Stimulated activated CD8-positive, alpha-beta memory T cell treated with anti-CD3 and anti-CD28 coated beads, Interleukin-4, amount 100 ng/mL, for 1 hour (primary cell): Measurements from ENCODE around the gene TAC4.

ENCODE experiments used
- DNase-seq, 2 donors: peaks; one replicate each; pipeline ENCODE4 v3.0.0-alpha.2; 2020; ENCODE audit warnings: low read depth in 2 of 2, low spot score in 1 of 2

TAC4 gene

DNA sequence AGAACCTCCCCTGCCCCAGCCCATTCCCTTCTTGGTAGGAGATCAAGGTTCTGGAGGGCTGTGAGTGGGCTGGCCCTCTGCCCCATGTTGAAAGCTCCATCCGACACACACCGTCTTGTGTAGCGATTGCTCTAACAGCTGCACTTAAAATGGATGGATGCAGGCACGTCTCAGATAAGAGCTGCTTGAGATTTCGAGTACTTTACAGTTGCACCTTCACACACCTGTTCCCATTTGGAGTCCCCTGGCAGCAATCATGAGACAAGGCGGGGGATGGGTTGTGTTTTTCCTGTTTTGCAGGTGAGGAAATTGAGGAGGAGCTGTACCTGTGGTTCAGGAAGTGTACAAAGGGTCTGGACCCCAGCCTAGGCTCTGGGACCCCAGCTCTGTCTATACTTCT, 25.6 kb upstream of the TAC4 start:
- no peak for DNase-seq

DNA sequence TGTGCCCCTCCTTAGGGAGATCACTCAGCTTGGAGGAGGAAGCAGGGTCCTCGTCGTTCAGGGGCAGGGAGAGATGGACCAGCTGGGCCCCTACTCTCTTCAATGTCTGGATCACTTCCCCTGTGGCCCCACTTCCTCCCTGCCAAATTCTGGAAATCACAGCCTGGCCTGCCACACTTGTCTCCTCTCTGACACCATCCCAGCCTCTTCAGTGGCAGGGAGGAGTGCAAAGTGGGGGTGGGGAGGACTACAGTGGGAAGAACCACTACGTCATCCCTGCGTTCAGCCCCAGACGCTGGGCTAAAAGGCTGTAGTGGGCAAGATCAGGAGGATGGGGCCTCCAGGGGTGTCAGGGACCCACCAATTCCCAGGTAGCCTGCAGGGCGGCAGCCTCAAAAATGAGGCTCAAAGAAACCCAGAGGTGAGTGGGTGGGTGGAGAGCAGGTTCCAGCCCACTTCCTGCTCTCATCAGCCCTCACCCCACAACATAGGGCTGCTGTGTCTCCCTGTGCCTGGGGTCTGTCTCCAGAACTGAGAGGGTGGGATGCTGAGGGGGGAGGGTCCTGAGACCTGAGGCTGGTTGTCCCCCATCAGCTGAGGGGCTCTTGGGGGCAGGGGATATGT, 25.0 kb upstream of the TAC4 start:
- DNase-seq: no peak

DNA sequence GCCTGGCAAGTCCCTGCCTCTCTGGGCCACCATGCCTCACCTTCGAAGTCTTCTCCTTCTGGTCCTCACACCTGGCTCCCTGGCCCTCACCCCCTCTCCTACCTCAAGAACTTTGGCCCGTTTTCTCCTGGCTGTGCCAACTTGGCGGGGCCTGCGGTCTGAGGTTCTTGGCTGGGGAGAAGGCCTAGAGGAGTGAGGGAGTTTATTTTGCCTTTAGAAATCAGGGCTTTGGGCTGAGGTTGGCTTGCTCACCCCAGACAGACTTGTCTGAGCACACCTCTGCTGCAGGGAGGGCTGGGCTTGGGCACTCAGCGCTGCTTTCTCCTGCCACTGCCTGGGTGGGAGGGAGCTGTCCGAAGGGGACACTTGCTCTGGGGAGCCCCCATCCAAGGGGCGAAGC, 23.3 kb upstream of the TAC4 start:
- no peak for DNase-seq

DNA sequence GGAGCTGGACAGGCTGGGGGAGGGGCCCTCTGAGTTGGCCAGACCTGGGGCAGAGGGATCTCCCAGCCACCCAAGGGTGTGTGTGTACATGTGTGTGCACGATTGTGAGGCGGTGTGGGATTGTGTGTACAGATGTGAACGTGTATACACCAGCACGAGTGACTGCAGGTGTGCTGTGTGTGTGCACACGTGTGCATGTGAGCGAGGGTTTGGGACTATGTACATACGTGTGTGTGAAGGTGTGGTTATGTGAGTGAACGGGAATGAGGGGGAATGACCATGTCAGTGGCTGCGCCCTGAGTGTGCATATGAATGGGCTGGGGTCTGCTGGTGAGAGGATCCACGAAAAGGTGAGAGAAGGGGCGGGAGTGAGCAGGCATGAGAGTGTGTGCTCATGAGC, 22.4 kb upstream of the TAC4 start:
- DNase-seq: no peak

DNA sequence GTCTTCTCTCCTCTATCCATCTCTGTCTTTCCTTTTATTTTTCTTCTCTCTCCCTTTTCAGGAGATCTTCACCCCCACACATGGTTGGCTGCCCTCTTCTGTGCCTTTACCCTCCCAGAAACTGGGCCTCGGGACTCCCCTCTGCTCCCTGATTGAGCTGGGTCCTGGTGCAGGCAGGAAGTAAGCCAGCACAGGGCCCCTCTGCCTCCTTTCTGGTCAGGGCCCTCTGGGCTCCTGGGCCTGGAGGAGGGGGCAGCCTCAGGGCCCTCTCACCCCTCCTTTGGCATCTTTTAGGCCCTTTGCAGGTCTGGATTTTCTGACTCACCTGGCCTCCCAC, 21.1 kb upstream of the TAC4 start:
- no peak for DNase-seq

DNA sequence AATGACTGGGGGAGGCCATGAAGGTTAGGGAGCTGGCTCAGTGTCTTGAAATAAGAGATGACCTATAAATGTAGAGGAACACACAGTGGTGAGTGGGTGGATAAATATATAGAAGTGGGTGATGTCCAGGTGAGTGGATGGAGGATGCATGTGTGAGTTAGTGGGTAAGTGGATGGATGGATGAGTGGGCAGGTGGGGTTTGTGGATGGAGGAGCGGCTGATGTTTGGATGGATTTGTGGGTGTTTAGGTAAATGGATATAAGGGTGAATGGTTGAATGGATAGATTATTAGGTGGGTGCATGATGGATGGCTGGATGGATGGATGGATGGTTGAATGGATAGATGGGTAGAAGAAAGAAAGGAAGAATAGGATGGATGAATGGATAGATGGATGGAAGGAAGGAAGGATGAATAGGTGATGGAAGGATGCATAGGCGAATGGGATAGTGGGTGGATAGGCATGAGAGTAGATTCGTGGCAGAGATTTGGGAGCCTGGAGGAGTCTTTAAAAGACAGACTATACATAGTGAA, 19.1 kb upstream of the TAC4 start:
- no peak for DNase-seq

DNA sequence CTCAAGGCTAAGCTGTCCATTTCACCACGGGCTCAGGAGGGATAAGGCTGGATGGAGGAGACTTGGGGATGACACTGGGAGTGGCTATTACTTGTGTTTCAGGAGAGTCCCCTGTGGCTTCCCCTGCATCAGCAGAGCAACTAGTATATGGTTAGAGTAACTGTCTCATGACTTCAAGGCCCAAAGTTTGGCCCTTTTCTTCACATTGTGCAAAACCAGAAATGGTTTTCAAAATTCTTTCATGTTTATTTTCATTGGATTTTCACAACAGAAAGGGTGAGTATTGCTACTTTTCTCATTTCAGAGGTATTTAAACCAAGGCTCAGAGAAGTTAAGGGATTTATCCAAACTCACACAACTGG, 18.1 kb upstream of the TAC4 start:
- no peak for DNase-seq

DNA sequence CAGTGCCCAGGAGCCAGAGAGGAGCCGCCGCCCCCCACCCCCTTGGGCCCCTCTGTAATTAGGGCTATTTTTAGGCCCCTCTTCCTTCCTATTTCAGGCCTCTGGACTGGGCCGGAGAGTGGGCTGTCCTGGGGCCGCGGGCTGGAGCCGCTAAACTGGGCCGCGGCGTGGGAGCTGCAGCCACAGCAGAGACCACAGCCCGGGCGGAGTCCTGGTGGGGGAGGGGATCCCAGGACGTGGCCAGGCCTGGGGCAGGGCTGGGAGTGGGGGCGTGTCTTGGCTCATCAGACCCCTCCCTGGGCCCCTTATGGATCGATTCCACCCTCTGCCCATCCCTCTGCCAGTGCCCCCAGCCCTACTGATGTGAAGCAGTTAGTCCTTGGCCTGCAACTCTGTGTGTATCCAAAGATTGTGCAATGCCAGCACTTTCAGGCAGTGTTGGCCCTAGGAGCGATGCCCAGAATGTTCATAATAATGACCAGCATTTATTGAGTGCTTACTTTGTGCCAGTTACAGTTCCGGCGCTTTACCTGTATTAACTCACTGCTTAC, 15.0 kb upstream of the TAC4 start:
- no peak for DNase-seq

DNA sequence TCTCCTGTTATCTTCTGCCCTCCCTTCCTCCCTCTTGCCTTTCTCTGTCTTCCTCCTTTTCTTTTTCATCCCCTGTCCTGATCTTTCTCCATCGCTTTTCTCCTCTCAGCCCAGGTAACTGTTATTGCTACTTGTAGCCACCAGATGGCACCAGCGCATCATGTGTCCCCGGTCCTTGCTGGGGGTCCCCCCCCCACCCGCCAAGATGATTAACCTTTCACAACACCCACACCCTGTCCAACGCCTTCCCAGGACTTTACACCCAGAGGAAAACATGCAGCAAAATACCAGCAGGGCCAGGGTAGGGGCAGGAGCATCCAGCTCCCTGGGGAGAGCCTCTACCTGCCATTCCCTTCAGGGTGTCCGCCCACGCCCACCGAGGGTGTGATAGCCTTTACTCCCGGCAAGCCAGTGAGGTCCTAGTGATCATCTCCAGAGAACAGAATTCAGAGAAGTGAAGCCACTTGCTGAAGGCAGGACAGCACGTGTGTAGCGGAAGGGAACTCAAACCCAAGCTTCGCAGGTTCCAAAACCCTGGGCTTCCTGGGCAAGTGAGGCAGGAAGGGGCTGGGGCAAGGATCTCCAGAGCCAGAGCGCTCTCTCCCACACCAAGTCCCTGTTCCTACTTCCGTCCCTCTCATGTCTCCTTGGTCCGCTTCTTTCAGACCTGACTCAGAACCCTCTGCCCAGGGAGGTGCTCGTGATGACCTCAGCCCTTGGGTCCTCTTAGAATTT, 13.4 kb upstream of the TAC4 start:
- DNase-seq: peak; percentile 21 to 39

DNA sequence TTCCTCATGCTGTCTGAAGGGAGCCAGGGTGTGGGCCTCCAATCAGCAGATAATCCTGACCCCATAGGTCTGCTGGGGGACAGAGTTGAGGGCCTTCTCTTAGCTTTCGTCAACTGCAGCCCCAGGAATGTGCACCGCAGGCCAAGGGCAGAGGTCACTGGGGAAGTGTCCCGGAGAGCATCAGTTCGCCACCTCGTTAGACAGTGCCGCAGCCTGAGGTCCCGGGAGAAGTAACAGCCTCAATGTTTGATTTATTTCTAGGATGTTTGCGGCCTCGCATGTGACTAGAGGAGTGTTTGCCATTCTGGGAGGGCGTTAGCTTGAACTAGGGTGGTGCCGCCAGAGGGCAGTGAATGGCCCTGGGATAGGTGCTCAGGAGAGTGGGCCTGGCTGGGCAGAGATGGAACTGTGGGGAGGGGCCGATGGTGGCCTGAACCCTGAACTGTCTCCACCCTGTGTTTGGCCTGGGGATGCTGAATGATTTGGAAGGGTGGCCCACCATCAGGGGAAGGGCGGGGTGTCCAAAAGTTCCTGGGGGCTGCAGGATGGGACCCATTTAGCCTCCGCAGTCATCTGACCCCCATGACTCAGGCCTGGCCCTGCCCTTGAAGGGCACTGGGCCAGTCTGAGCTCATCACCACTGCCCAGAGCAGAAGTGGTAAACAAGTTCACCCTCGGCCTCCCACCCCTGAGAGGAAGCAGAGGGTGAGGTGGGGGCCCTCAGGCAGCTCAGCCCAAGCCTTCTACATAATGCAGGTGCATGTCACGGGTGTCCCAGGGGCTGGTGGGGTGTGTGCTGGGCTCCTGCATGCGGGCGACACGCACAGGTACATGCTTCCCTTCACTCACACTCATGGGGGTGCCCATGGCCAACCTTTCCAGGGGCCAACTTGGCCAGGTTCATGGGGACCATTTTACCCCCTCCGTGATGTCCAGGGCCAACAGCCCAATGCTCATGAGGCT, 12.4 kb upstream of the TAC4 start:
- no peak for DNase-seq

DNA sequence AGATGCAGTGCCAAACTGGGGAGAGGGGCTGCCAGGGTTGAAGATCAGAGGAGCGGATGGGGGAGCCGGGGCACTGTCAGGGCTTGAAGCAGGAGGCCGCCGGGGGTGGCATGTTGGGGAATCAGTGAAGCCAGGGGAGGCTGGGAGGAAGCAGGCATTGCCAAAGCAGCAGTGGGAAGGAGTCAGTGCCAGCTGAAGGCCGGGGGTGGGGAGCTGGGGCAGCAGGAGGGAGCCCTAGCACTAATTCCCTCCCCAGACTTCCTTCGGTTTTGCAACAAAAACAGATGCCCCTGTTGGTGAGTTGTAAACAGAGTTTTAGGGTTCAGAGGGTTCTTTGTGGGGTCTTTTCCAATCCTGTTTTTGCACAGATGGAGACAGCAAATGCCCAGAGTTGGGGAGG, 10.9 kb upstream of the TAC4 start:
- no peak for DNase-seq

DNA sequence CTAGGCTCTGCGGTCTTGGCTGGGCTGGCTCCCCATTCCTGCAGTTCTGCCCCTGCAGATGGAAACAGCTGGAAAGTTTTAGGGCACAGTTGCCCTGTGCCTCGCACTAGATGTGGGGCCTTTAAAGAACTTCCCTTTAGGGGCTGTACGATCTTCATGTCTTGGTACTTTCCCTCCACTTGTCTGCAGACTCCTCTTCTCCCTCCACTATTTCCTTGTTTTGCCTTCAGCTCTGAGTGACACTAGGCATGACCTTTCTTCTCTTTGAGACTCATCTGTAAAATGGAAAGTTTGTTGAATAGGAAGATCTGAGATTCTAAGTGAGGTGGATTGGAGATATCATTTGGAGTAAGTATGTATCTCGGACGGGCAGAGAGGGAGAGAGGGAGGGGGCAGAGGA, 6.3 kb upstream of the TAC4 start:
- DNase-seq: no peak

DNA sequence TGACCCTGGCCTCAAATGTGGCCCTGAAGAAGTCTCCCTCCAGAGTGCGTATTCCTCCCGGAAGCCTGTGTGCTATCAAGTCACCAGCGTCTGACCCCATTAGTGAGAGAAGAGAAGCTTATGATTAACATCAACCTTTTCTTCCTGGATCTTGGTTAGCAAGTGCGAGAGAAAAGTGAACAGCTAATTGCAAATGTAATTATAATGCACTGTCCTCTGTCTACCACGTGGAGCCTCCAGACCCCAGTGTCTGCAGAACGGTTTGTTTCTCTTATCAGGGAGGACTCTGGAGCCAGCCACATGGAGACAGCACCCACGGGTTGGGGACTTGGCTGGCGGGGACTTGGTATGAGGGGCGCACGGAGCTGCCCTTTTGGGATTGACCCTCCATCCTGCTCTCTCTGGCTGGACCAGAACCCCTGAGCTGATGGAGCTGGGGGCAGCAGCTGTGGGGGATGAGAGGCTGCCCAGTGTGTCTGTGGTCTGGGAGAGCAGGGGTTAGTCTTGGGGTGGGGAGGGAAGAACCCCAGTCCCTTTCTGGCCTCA, 5.7 kb upstream of the TAC4 start:
- DNase-seq: no peak

DNA sequence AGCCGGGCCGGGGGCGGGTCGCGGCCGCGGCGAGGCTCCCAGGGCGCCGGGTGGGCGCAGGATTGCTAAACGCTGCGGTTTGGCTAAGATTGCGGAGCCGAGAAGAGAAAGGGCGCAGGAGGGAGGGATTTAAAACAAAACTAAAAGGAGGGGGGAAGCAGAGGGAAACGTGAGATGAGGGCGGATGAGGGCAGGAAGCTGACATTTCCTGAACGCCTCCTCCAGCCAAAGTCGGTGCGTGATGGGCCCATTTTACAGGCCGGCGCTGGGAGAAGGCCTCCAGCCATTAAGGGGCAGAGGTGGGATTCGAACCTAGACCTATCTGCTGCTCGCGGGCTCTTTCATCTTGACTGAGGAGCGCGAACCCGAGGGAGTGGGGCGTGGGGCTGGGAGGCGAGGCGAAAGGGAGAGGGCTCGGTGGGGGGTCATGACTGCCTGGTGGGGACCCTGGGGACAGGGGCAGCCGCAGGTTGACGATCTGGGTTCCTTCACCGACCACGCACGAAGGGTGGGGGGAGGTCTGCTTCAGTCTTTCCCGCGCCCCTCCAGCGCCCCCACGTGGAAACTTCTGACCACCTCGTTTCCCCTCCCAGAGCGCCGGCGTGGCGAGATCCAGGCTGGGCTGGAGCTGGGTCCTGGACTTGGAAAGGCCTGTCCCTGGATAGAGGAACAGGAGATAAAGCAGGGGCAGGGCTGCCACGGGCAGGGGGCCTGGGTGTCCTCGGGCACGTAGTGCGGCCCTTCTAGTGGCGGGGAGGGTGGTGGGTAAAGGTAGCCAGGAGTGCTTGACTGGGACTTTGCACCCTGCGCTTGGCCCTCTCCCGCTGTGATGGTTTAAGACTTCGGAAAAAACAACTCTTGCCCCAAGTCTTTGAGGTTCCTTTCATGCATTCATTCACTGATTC, 3.8 kb upstream of the TAC4 start:
- DNase-seq: peak; percentile 31 to 52

DNA sequence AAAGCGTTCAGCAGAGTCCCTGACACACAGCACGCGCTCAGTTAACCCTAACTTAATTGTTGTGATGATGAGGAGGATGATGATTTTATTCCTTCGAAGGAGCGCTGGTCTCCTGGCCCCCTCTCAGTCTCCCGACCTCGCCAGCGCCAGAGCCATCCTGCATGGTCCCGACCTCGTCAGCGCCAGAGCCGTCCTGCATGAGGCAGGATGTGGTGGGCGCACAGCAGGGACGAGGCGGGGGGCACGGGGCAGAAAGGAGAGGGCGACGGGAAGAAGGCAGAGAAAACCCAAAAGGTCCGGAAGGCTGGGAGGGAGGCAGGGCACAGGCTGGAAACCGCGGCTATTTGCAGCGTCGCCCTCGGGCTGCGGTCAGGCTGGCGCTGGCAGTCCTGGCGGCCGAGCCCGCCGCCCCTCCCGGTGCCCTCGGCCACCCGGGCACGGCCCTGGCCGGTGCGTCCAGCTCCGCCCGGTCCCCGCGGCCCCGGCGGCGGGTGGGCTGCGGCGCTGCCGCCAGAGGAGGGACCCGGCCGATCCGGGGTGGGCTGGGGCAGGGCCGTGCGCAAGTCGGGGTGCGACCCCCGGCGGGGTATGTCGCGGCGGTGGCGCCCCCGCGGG, 3.0 kb upstream of the TAC4 start:
- no peak for DNase-seq

DNA sequence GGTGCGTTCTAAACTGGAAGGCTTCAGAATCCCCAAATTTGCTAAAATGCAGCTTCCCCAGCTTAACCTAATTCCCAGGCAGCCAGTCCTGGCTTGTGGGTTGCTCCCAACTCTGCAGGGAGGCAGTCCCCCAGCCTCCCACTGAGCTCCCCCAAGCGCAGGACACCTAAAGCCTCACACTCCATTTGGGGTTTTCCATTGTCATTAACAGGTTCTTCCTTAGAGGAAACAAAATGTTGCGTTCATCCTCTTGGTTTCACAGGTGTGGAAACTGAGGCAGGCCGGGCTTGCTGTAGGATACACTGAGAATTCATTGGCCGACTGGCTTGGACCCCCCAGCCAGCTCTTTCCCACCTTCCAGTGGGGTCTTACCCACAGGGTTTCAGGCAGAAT, 2.3 kb upstream of the TAC4 start:
- no peak for DNase-seq

DNA sequence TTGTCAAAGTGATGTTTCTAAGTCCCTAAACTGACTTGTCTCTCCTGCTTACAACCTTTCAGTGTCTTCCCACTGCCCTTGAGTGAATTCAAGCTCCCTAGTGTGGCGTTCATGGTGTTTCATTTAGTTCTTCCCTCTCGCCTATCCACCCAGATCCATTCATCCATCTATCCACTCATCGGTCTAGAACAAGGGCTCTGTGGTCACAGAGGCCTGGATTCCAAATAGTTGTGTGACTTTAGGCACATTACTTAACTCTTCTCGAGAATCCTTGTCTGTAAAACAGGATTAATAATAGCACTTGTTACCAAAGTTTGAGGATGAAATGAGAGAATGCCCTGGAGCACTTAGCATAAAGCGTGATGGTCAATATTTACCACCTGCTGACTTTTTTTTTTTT, 870 bp upstream of the TAC4 start:
- DNase-seq: no peak

DNA sequence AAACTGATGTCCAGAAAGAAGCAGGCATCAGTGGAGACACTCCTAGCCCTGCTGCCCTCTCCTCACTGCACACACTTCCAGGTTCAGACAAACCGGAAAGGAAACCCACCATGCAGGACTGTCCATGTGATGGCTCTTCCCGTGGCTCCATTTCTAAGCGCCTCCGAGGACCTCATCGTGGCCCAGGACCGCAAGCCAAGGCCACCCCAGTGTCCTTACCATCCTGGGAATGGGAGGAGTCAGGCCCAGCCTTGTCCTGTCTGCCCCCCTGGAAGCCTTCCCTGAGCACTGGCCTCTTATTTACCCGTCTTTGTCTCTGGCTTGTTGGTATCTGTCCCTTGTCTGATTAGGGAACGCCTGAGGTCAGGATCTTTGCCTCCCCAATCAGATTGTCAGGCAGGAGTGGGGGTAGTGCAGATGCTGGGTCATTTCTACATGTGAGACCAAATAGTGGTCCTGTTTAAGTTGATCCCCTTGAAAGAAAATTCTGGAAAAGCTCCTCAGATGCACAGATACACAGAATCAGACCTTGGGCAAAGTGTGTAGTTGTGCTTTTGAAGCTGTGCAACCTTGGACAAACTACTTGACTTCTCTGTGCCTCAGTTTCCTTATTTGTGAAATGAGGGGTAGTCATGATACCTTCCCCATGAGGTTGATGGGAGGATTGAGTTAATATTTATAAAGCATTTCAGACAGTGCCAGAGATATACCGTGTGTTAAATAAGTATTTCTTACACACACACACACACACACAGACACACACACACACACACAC, 744 bp downstream of the TAC4 start:
- DNase-seq: no peak

DNA sequence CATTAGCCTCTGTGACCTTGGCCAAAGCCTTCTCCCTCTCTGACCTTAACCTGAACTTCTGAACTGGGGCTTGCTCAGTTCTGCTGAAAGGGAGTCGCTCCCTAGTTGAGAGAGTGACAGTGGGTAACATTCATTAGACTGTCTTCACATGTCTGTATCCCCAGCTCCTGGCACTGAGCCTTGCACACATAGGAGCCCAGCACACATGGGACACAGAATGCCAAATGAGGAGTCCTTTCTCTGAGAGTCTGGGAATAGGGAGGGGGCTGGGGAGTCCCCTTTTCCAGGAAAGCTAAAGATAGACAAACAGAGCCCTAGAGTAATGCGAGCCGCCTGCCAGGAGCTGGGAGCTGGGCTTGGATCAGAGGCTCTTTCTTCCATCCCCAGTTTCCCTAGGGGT, 2.5 kb downstream of the TAC4 start:
- DNase-seq: no peak
